DMS 273 (cell line): ENCODE measurements around the gene PRR36.

Experiments used
- DNase-seq: peaks from one replicate; lab custom pipeline; 2025; ENCODE audit not compliant: unreplicated experiment; lab: John Stamatoyannopoulos, UW

Gene PRR36

GRCh38 chr19:7873304-7874075 is 700 bp downstream of the PRR36 start:
- DNase-seq: no peak

GRCh38 chr19:7872306-7873204 is 1.6 kb downstream of the PRR36 start:
- DNase-seq: no peak

GRCh38 chr19:7871437-7872305 is 2.5 kb downstream of the PRR36 start:
- peak; percentile 92 for DNase-seq

GRCh38 chr19:7870571-7871436 is 3.4 kb downstream of the PRR36 start:
- DNase-seq: peak; percentile 79

GRCh38 chr19:7869910-7870511 is 4.2 kb downstream of the PRR36 start:
- DNase-seq: peak; percentile 54

GRCh38 chr19:7869453-7869909 is 4.7 kb downstream of the PRR36 start:
- DNase-seq: no peak

- DNase-seq: peak; percentile 65
Measured at GRCh38 chr19:7868671-7869452, 5.3 kb downstream of the PRR36 start.

- peak; percentile 72 for DNase-seq
Measured at GRCh38 chr19:7868326-7868670, 5.9 kb downstream of the PRR36 start.

GRCh38 chr19:7867092-7867844 is 6.9 kb downstream of the PRR36 start:
- no peak for DNase-seq

GRCh38 chr19:7866399-7867091 is 7.6 kb downstream of the PRR36 start:
- DNase-seq: no peak

- peak; percentile 35 for DNase-seq
Measured at GRCh38 chr19:7865262-7865911, 8.8 kb downstream of the PRR36 start.

GRCh38 chr19:7864690-7865074 is 9.5 kb downstream of the PRR36 start:
- no peak for DNase-seq

- DNase-seq: no peak
Measured at GRCh38 chr19:7863971-7864689, 10.1 kb downstream of the PRR36 start.

GRCh38 chr19:7863157-7863970 is 10.8 kb downstream of the PRR36 start:
- DNase-seq: no peak

- DNase-seq: no peak
Measured at GRCh38 chr19:7862413-7862951, 11.7 kb downstream of the PRR36 start.
